Lower leg skin (tissue), 4 donors: ENCODE data around the gene ITPRIPL1. TPM values are rescaled to one million over a fixed set of nuclear protein-coding genes. Genes with fewer than 3 reads are reported as not detected.

Experiments used
- DNase-seq, 2 donors: peaks; one replicate each; pipeline ENCODE4 v3.0.0-alpha.2; 2019; ENCODE audit warnings: low spot score in 2 of 2
- H3K4me3 ChIP-seq: fragments of 200-600 bp; sonication (generic); 2 replicates; pipeline ENCODE4 v1.5.1; 2017; ENCODE audit warnings: mild to moderate bottlenecking, low read depth; ENCODE audit not compliant: poor library complexity, severe bottlenecking
- CTCF ChIP-seq, 3 donors: fragments of 450-650 bp; IDR thresholded peaks; one replicate each; pipeline ENCODE4 v1.5.1; 2016; ENCODE audit warnings: antibody characterized with exemption in 3 of 3, mild to moderate bottlenecking in 3 of 3, moderate library complexity in 2 of 3
- POLR2A ChIP-seq, 2 donors: fragments of 450-650 bp; IDR thresholded peaks; one replicate each; pipeline ENCODE4 v1.6.1; 2016 to 2017; ENCODE audit warnings: antibody characterized with exemption in 2 of 2, mild to moderate bottlenecking in 1 of 2, moderate library complexity in 1 of 2
- WGBS, 2 donors: methylation state at CpG; one replicate each; pipeline ENCODE4 v1.1.5; 2018; 5-methylcytosine and 5-hydroxymethylcytosine counted together
- intact Hi-C: fragments of 100-400 bp; cut with DNase I; formaldehyde crosslinking; loops from one replicate; pipeline ENCODE4 v1.15.0; 2023; ENCODE audit warnings: low total_unique reads
- total RNA-seq, 4 donors: library from RNA; depleted of rRNA; stranded (reverse); fragments of >200 nt; gene quantifications; one replicate each; pipeline ENCODE4 v1.1.0, GENCODE V29; 2016

The ITPRIPL1 gene
- total RNA-seq, 4 donors from 2014 or later, result 0.51 to 3.1 (median 1.9) TPM

GRCh38 chr2:96341641-96342040 lies 16.5 kb downstream of the ITPRIPL1 start:
- intact Hi-C loops, result no loop called here
- no peak overlapping the region for H3K4me3 ChIP-seq
- WGBS, 2 donors, result 94 to 95% methylated on average over 14 of the region's 14 CpGs
- no peak for DNase-seq
- no peak for TF ChIP-seq CTCF (IDR thresholded peaks at IDR 0.05)
- TF ChIP-seq POLR2A (IDR thresholded peaks at IDR 0.05), result no peak

- WGBS, 2 donors, result 84% methylated on average over 6 of the region's 6 CpGs
- intact Hi-C loops, result no loop called here
- no peak overlapping the region for H3K4me3 ChIP-seq
- DNase-seq, result no peak
- TF ChIP-seq CTCF (IDR thresholded peaks at IDR 0.05), result no peak
- TF ChIP-seq POLR2A (IDR thresholded peaks at IDR 0.05), result no peak
Observed at GRCh38 chr2:96342085-96342484, 17.0 kb downstream of the ITPRIPL1 start.

- 80 to 88% methylated on average over 5 of the region's 5 CpGs for WGBS, 2 donors
- DNase-seq, result no peak
- no peak overlapping the region for H3K4me3 ChIP-seq
- TF ChIP-seq POLR2A (IDR thresholded peaks at IDR 0.05) (no peak), CTCF (IDR thresholded peaks at IDR 0.05) (no peak)
- intact Hi-C loops, result no loop called here
Observed at GRCh38 chr2:96344011-96344410, 18.9 kb downstream of the ITPRIPL1 start.

- WGBS, 2 donors, result 83 to 91% methylated on average over 4 of the region's 4 CpGs
- no peak overlapping the region for H3K4me3 ChIP-seq
- TF ChIP-seq POLR2A (IDR thresholded peaks at IDR 0.05) (no peak), CTCF (IDR thresholded peaks at IDR 0.05) (no peak)
- intact Hi-C loops, result no loop called here
- no peak for DNase-seq
Observed at GRCh38 chr2:96345438-96345837, 20.3 kb downstream of the ITPRIPL1 start.

- 97 to 98% methylated on average over 6 of the region's 6 CpGs for WGBS, 2 donors
- intact Hi-C loops, result no loop called here
- TF ChIP-seq CTCF (IDR thresholded peaks at IDR 0.05) (no peak), POLR2A (IDR thresholded peaks at IDR 0.05) (no peak)
- H3K4me3 ChIP-seq, result no peak overlapping the region
- DNase-seq, result no peak
Observed at GRCh38 chr2:96345868-96346462, 20.8 kb downstream of the ITPRIPL1 start.

GRCh38 chr2:96347395-96347794 lies 22.3 kb downstream of the ITPRIPL1 start:
- no peak overlapping the region for H3K4me3 ChIP-seq
- DNase-seq, result no peak
- intact Hi-C loops, result no loop called here
- 93 to 97% methylated on average over 1 of the region's 1 CpG for WGBS, 2 donors
- TF ChIP-seq CTCF (IDR thresholded peaks at IDR 0.05) (no peak), POLR2A (IDR thresholded peaks at IDR 0.05) (no peak)
